AG09319 (cell line): ENCODE measurements around the gene CCDC27.

Experiments used
- DNase-seq: peaks from one replicate; pipeline ENCODE4 v3.0.0-alpha.2; 2010; ENCODE audit warnings: low read depth; ENCODE audit errors: extremely low read depth
- TF ChIP-seq, protein P1 (sequence below): IDR thresholded peaks from 2 replicates; pipeline ENCODE4 v1.5.1; 2011; ENCODE audit warnings: low read depth, mild to moderate bottlenecking, inconsistent platforms, low read length, moderate library complexity

Gene CCDC27

DNA sequence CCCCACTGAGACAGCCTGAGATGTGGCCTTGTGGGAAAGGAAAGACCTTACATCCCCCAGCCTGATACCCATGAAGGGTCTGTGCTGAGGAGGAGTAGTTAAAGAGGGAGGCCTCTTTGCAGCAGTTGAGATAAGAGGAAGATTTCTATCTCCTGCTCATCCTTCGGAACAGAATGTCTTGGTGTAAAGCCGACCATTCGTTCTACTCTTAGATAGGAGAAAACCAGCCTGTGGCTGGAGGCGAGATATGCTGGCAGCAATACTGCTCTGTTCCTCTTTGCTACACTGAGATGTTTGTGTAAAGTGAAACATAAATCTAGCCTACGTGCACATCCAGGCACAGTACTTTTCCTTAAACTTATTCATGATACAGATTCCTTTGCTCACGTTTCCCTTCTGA lies 1.5 kb upstream of the CCDC27 start:
- TF ChIP-seq, protein P1, sequence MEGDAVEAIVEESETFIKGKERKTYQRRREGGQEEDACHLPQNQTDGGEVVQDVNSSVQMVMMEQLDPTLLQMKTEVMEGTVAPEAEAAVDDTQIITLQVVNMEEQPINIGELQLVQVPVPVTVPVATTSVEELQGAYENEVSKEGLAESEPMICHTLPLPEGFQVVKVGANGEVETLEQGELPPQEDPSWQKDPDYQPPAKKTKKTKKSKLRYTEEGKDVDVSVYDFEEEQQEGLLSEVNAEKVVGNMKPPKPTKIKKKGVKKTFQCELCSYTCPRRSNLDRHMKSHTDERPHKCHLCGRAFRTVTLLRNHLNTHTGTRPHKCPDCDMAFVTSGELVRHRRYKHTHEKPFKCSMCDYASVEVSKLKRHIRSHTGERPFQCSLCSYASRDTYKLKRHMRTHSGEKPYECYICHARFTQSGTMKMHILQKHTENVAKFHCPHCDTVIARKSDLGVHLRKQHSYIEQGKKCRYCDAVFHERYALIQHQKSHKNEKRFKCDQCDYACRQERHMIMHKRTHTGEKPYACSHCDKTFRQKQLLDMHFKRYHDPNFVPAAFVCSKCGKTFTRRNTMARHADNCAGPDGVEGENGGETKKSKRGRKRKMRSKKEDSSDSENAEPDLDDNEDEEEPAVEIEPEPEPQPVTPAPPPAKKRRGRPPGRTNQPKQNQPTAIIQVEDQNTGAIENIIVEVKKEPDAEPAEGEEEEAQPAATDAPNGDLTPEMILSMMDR: no peak

DNA sequence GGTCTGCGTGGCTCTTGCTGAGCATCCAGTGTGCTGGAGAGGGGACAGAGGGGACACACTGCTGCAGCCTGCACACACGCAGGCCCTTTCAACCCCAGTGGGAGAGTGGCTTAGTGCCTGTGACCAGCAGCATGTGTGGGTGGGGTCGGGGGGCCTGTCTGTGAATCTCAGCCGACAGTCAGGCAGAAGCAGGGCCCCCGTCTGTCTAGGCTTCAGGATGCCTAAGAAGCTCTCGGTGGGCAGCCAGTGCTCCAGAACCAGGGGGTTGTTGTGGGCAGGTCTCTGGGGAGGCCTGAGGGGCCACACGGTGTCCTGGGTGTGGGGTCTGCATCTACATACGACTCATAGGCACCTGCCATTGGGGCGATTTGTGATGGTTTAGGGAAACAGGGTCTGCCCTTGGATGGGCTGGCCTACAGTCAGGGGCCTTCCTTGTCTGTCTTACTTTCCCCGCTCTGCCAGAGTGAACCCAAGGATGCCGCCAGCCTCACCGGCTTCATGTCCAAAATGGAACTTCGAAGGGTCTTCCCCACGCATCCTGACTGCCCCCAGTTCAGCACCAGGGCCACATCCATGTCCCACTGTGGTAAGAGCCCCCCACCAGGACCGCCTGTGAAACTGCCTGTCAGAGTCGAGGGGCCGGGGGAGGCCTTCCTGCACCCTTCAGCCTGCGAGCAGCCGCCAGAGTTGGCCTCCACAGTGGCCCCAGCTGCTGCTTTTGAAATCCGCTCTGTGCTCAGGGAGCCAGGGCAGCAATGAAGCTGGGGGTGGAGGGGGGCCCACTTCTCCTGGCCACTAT lies 1.6 kb downstream of the CCDC27 start:
- no peak for DNase-seq
- TF ChIP-seq, protein P1: no peak

More for the DNA sequence above, 1.5 kb upstream of the CCDC27 start:
- DNase-seq: no peak

DNA sequence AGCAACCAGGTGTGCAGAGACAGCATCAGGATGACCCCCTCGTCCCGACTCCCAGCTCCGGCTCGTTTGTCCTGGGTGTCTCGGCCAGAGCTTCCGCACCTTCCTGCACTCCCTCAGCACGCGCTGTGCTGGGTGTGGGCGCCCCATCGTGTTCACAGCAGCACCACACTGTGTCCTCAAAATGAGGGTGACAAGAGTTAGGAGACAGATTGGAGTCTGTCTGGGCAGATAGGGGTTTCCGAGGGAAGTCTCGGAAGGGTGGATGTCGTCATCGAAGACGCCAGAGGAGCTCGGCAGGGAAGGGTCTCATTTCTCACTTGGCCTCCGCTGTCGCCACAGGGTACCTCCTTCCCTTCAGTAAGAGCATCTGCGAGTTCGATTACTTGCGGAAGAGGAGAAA lies 4.1 kb downstream of the CCDC27 start:
- TF ChIP-seq, protein P1: no peak
- DNase-seq: no peak

DNA sequence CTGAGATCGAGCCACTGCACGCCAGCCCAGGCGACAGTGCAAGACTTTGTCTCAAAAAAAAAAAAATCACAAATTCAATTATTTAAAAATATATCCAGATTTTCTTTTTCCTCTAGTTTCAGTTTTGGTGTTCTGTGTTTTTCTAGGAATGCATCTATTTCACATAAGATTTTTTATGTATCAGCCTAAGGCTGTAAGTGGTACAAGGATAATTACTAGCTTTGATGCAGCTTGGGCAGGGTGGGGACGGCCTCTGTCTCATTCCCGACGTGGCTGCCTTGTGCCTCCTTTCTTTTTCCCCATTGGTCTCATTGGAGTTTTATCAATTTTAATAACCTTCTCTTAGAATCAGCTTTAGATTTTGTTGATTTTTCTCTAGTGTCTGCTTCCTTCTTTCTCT lies 6.9 kb downstream of the CCDC27 start:
- TF ChIP-seq, protein P1: no peak
- no peak for DNase-seq

DNA sequence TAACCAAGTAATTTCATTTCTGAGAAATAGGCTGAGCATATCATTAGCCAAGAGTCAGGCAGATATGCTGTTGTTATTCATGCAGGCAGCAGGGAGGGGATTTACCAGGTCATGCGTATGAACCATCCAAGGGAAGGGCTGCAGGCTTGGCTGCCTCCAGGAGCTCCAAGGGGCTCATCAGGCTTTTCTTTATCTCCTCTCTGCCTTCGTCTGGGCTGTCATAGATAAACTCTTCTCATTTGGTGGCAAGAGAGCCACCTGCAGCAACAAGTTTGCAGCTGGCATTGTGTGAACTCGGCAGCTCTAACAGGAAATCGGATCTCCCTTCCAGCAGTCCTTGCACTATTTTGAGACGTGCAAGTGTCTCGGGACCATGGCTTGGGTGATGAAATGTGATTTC lies 7.5 kb downstream of the CCDC27 start:
- TF ChIP-seq, protein P1: no peak
- DNase-seq: no peak

DNA sequence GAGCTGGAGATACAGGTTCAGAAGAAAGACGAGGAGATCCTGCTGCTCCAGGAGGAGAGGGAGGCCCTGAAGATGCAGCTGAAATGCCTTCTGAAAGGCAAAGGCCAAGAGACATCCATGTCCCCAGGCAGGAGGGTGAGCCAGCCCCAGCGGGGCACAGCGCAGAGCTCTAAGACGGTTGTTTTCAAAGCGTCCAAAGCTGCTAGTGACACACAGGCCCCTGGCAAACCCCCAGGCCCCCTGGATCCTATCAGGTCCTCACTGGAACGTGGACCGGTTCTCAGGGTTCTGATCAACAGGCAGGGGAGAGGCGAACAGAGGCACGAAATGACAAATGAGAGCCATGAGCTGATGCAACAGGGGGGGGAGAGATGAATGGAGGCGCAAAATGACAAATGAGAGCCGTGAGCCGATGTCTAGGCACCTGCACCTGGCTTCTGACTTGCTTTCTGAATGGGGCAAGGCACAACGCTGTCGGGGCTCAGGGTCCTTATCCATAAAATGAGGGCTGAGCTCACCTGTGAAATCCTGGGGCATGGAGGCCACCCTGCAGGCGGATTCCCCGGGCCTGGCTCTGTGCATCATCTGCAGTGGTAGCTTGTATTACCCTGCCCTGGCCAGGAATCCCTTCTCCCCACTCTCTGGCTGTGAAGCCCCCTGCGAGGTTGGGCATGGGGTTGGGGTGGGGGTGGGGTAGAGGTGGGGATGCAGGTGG lies 9.2 kb downstream of the CCDC27 start:
- DNase-seq: no peak
- TF ChIP-seq, protein P1: no peak
